HepG2 (cell line): Measurements from ENCODE around the gene NUP155. TPM values are rescaled to one million over a fixed set of nuclear protein-coding genes. Genes with fewer than 3 reads are reported as not detected.

ENCODE experiments used
- ATM ChIP-seq: fragments of 450-650 bp; IDR thresholded peaks from 2 replicates; pipeline ENCODE4 v1.7.1; 2017; ENCODE audit warnings: mild to moderate bottlenecking, borderline replicate concordance
- EZH2 ChIP-seq: conservative IDR thresholded peaks from 2 replicates; pipeline ENCODE4 v1.6.1; 2012; ENCODE audit warnings: mild to moderate bottlenecking, low read depth, low read length, moderate library complexity
- GLMP ChIP-seq: sonication (generic); formaldehyde crosslinking; IDR thresholded peaks from 2 replicates; pipeline ENCODE4 v1.9.0; 2021; ENCODE audit warnings: missing genetic modification reagents, mild to moderate bottlenecking, borderline replicate concordance
- HNRNPH1 ChIP-seq: fragments of 200-400 bp; formaldehyde crosslinking; optimal IDR thresholded peaks from 2 replicates; pipeline ENCODE3; 2017; ENCODE audit warnings: mild to moderate bottlenecking, low read depth, low read length
- KDM5A ChIP-seq: fragments of 200-600 bp; sonication (generic); IDR thresholded peaks from 2 replicates; pipeline ENCODE4 v1.7.0; 2018; ENCODE audit warnings: antibody characterized with exemption, mild to moderate bottlenecking, low read length, borderline replicate concordance
- MBNL3 ChIP-seq: fragments of 250-450 bp; sonication (Bioruptor Pico); conservative IDR thresholded peaks from 2 replicates; pipeline ENCODE4 v1.8.0; 2022; ENCODE audit warnings: mild to moderate bottlenecking, inconsistent platforms
- PITX1 ChIP-seq: sonication (generic); formaldehyde crosslinking; IDR thresholded peaks from 2 replicates; pipeline ENCODE4 v1.5.1; 2020; ENCODE audit warnings: mild to moderate bottlenecking, missing genetic modification reagents
- WIZ ChIP-seq: sonication (generic); formaldehyde crosslinking; IDR thresholded peaks from 2 replicates; pipeline ENCODE4 v1.5.1; 2020; ENCODE audit warnings: mild to moderate bottlenecking, missing genetic modification reagents
- ZBED4 ChIP-seq: sonication (generic); formaldehyde crosslinking; IDR thresholded peaks from 2 replicates; pipeline ENCODE4 v1.4.0; 2020; ENCODE audit warnings: missing genetic modification reagents, borderline replicate concordance
- ZBTB20 ChIP-seq: sonication (generic); formaldehyde crosslinking; IDR thresholded peaks from 2 replicates; pipeline ENCODE4 v1.8.1; 2023; ENCODE audit warnings: missing genetic modification reagents, low read depth, mild to moderate bottlenecking, borderline replicate concordance
- ZKSCAN8 ChIP-seq: IDR thresholded peaks from 2 replicates; pipeline ENCODE4 v1.6.1; 2016; ENCODE audit warnings: borderline replicate concordance, missing genetic modification reagents, missing compliant biosample characterization
- ZNF101 ChIP-seq: sonication (generic); formaldehyde crosslinking; IDR thresholded peaks from 2 replicates; pipeline ENCODE4 v1.4.0; 2020; ENCODE audit warnings: mild to moderate bottlenecking, low read depth, missing genetic modification reagents, borderline replicate concordance
- ZNF136 ChIP-seq: sonication (generic); formaldehyde crosslinking; IDR thresholded peaks from 2 replicates; pipeline ENCODE4 v1.8.1; 2022; ENCODE audit warnings: low read depth, mild to moderate bottlenecking, moderate library complexity, missing genetic modification reagents
- ZNF205 ChIP-seq: IDR thresholded peaks from 2 replicates; pipeline ENCODE4 v1.6.1; 2018; ENCODE audit warnings: missing biosample characterization, missing genetic modification reagents
- ZNF280D ChIP-seq: sonication (generic); formaldehyde crosslinking; IDR thresholded peaks from 2 replicates; pipeline ENCODE4 v1.5.1; 2020; ENCODE audit warnings: mild to moderate bottlenecking, missing genetic modification reagents
- ZNF451 ChIP-seq: sonication (generic); formaldehyde crosslinking; IDR thresholded peaks from 2 replicates; pipeline ENCODE4 v1.5.0; 2020; ENCODE audit warnings: mild to moderate bottlenecking, missing genetic modification reagents
- ZNF549 ChIP-seq: sonication (generic); formaldehyde crosslinking; IDR thresholded peaks from 2 replicates; pipeline ENCODE4 v1.5.0; 2020; ENCODE audit warnings: missing genetic modification reagents
- ZNF770 ChIP-seq: sonication (generic); formaldehyde crosslinking; IDR thresholded peaks from 2 replicates; pipeline ENCODE4 v1.5.0; 2020; ENCODE audit warnings: mild to moderate bottlenecking, missing genetic modification reagents
- polyA plus RNA-seq, 8 experiments: library from polyadenylated mRNA; depleted of rRNA in 3 of 8; stranded (reverse) in 7 of 8; unstranded in 1 of 8; fragments of >200 nt; fragmentation: Illumina TruSeq in 4 of 8; extraction: Trizol in 4 of 8; gene quantifications; 2 replicates each; pipeline versions ENCODE4 v1.2.1 to v1.2.3, GENCODE V29; 2011 to 2016; ENCODE audit warnings: low read depth in 4 of 8, missing spikeins in 1 of 8, mixed read lengths in 1 of 8; ENCODE audit not compliant: insufficient read depth in 1 of 8
- total RNA-seq, 5 experiments: library from RNA; depleted of rRNA; stranded (reverse); fragments of >200 nt; fragmentation: Illumina TruSeq; extraction: Trizol; gene quantifications; 2 replicates each; pipeline ENCODE4 v1.2.3, GENCODE V29; 2016; ENCODE audit warnings: low read depth in 1 of 5

Gene NUP155
- total and polyA plus RNA-seq, 2 of the 13 experiments (the other 11 are each of a cell fraction or from before 2014, with no cell fraction given) = 13.0 to 57.4 TPM

DNA sequence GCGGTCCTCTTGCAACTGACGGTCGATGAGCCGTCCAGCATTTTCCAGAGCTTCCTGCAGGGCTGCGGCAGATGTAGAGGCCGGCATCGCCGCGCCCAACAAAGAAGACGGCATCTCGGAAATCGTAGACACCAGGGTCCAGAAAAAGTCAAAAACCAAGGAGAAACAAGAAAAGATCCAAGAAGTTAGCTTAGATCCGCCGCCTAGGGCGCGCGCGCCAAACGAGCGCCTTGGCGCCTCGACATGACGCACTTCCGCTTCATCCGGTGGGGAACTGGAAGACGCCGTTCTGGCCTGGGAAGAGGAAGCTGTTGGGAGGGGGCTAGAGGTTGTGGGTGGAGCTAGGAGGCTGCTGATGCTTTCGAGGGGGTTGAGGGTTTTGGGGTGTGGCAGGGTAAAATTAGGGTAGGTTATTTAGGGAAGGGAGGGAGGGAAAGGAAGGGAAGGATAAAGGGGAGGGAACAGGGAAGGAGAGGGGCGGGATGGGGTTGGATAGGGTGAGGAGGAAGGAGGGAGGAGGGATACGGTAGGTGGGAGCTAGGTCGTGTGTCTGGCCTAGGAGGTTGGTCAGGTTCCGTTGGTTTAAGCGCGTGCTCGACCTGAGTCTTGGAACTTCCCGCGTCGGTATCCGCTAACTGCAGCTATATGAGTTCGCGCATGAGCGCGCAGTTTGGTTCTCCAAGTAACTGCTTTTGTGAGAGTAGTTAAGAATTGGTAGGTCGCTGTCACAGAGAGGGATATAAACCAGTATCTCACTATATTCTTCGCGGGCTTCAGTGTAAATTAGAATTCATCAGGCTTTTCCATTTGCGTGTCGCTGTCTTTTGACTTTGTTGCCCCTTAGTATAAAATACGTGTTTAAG is at the start of gene NUP155 (continued):
- TF ChIP-seq ZBED4 (0 out of 2 replicates have a peak, but pooled peaks have one; percentile 17), WIZ (CRISPR knock-in tag) (no peak), KDM5A (peak; percentile 95), HNRNPH1 (peak; percentile 72), PITX1 (no peak), ZNF101 (no peak), MBNL3 (CRISPR knock-in tag) (no peak), ZNF770 (no peak), ZKSCAN8 (CRISPR knock-in tag) (no peak), ATM (no peak), ZBTB20 (no peak), ZNF549 (CRISPR knock-in tag) (no peak), GLMP (CRISPR knock-in tag) (no peak), ZNF280D (no peak), EZH2 (no peak), ZNF136 (CRISPR knock-in tag) (no peak), ZNF205 (CRISPR knock-in tag) (no peak), ZNF451 (CRISPR knock-in tag) (0 out of 2 replicates have a peak, but pooled peaks have one; percentile 57)
